ENCODE results near the gene UBXN11.

UBXN11 gene, protein sequence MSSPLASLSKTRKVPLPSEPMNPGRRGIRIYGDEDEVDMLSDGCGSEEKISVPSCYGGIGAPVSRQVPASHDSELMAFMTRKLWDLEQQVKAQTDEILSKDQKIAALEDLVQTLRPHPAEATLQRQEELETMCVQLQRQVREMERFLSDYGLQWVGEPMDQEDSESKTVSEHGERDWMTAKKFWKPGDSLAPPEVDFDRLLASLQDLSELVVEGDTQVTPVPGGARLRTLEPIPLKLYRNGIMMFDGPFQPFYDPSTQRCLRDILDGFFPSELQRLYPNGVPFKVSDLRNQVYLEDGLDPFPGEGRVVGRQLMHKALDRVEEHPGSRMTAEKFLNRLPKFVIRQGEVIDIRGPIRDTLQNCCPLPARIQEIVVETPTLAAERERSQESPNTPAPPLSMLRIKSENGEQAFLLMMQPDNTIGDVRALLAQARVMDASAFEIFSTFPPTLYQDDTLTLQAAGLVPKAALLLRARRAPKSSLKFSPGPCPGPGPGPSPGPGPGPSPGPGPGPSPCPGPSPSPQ
- 10.9 to 55.0 (median 50.2) reads per million in 3 experiments for total RNA-seq

DNA sequence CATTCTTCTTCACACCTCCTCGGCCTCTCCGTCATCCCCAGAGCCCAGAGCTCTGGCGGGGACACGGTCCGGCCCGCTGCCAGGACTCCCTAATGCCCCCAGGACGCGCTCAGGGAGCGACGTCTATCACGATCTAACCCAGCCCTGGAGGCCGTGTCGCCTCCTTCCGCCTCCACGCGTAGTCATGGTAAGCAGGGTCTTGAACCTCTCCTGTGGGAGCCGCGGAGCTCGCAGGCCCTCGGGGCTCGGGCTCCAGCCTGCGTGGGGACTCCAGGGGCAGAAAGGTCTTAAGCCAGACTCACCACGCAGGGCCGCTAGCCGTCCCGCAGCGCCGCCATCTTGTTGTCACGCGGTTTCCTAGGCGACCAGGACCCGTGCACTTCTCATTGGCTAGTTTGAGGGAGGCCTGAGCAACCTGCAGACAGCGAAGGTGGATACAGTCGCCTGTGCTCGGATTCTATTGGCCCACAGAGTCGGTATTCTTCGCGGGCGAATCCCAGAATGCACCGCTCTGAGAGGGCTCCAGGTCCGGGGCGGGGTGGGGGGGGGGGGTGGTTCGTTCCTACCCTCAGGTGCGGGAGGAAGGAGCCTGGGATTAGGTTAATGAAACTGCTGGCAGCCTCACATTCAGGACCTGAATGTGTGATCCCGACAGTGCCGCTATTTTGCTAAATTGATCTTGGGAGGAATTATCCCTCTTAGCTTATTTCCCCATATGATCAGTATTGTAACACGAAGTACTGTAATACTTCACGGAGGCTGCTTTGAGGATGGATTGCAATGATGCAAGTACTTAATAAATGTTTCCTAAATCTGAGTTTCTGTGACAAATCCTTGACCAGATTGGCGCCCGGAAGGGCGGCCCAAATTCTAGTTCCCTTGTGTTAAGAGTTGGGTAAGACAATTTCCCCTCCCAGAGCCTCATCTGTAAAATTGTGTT lies at the start of gene UBXN11:
Gene UBXN11 (minus strand): TSS at position 347 of the 940 bp plus-strand sequence. CDS start 3,753 bp downstream, outside the sequence.
- DNase-seq: peak; percentile 93

DNA sequence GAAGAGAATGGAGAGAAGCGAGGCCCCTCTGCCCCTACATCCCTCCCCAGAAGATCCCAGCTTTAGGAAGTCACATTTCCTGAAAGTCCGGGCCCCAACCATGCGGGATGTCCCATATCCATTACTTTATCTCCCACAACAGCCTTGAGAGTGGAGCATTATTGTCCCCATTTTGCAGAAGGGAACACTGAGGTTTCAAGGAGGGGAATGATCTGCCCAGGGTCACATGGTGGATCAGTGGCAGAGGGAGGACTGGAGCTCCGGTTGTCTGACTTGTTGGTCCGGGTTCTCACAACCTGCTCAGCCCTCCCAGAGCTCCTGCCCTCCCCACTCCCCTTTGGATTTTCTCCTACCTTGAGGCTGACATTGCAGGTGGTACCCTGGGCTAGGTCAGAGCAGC lies 49.7 kb upstream of the UBXN11 start:
- no peak for DNase-seq

DNA sequence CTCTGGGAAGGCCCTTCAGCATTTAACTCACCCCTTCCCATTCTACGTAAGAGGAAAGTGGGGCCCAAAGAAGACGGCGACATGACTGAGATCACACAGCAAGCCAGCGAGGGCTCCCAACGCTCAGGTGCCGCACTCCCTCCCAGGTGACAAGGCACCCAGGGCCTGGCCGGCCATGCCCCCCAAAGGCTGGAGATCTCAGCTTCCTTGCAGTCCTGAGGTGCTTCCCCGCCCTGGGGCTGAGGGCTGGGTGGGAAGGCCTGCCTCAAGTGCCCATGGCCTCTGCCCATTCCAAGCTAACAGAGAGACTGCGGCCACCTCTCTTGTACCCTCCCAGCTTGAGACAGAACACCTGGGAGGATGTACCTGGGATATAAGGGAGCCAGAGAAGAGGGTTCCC lies 48.5 kb upstream of the UBXN11 start:
- no peak for DNase-seq

DNA sequence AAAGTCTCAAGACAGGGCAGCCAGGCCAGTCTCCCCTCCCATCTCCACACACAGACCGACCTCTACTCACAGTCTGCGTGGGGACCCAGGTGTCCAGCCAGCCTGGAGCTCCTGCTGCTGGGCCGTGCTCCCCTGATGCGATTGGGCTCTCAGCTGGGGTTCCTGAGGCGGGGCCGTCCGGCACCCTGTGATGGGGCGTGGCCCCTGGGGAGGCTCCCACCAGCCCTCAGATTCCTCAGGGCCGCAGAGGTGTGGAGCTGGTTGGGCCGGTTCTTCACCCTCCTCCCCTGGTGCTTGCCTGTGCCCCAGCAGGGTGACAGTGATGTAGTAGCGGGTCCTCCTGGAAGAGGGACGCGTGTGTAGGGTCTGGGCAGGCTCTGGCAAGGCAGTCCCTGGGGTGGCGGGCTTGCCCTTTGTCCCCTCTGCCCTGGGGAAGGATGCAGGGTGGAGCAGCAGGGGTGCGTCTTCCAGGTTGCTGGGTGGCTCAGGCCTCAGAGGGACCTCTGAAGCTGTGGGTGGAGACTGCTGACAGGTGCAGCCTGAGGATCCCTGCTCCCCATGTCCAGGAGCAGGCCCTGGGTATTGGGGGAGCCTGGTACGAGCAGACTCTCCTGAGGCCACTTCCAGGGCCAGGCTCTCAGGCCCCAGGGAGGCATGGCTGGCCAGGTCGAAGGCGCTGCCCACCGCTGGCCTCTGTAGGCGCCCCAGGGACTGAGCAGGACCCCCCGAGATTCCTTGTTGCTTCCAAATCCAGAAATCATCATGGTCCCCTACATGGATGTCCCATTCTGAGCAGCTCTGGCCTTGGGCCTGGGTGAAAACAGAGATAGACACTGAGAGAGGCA lies 47.8 kb upstream of the UBXN11 start, which contains the start of gene CRYBG2:
Gene CRYBG2 (minus strand): TSS at position 155 of the 845 bp plus-strand sequence. CDS start 7,473 bp downstream, outside the sequence.
- DNase-seq: no peak

DNA sequence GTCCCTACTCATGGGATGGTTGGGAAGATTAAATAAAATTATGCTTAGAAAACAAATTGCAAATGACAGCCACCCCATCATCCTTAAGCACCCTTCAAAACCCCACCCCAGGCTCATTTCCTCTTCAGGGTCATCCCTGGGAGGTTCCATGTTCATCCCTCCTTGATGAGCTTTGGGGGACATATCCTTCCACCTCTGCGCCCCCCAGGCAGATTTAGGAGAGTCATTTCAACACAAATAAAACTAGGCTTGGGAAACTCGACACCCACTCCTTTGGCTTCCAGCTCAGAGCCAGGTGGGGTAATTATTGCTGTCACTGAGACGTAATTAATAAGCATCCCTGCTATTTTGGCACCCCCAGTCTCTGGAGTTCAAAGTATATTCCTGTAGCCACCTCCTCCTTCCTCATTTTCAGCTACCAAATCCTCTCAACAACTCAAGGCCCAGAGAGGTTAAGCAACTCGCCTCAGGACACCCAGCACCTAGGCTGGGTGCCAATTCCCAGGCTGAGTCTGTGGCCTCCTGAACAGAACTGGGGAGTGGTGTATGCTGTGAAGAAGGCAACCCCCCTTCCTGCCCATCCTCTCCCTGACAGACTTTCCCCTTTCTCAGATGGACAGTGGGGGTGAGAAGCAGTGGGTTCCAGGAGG lies 46.9 kb upstream of the UBXN11 start:
- no peak for DNase-seq

DNA sequence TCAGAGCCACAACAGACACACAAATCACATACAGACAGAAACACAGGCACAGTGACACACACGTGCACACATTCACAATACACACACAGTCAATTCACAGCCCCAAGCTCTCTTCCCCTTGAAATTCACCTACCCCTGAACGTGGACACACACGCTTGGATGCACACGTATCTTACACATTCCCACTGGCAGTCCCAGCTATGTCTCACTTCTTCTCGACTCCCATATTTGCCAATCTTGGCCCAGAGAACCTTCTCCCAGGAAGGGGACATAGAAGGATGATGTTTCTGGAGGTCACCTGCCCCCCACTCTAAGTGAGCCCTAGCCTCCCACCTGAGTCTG lies 45.9 kb upstream of the UBXN11 start:
- DNase-seq: no peak

DNA sequence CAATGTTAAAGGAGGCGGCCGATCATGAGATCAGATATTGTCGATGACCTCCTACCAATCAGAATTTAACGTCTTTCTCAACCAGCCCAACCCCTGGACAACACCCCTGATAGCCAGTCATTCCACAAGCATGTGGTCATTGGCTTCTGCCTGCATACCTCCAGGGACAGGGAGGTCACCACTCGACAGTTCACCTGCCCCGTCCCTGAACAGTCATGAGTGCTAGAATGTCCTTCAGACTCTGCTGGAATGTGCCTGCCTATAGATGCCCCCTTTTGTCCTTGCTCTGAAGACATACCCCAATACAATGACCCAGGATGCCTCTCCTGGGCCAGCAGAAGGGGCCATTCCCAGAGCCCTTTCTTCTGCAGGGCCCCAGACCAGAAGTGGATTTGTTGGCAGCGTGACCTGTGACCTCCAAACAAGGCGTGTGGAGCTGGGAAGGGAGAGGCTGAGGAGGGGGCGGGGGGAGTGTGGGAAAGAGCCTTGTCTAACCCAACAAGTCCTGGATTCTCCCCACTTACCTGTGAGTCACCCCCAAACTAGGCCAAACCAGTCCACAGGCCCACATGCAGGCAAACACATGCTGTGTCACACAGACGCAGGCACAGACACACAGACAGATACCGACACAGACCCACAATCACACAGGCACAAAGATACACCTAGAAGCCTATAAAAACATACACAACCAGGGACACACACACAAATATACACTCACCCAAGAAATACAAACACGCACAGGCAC lies 45.3 kb upstream of the UBXN11 start:
- DNase-seq: no peak

DNA sequence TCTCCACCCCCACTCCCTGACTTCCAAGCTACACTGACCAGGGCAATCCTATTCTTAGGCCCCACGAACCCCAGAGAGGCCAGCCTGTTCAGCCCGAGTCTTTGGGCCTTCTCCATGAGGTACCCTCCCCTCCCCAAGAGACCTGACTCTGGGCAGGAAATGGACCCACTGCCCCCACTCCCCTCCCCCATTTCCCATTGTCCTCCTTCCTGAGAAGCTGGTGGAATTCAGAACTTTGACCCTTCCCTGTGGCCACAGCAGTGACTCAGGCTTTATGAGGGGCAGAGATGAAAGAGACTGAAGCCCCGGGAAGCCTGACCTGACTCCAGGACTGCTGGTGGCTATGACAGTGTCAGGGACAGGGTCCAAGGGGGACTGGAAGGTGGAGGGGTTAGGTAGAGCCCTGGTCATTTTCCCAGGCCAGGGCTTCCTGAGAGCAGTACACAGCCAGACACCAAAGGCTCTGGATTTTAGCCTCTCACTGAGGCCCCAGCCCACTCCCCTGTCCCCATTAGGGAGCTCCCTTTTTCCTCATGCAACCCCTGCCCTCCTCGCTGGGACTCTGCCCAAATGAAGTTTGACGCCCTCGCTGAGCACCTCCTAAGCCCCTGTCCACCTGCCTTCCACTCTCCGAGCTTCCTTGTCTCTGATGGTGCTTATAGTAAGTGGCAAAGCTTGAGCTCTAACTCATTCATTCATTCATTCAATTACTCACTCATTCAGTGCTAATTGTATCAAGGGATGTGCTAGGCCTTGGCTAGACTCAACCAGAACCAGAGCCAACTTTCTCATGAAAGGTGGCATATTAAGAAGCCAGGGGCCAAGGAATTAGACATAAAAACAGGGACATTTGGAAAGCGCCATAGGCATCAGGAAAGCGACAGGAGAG lies 44.5 kb upstream of the UBXN11 start:
- DNase-seq: no peak

DNA sequence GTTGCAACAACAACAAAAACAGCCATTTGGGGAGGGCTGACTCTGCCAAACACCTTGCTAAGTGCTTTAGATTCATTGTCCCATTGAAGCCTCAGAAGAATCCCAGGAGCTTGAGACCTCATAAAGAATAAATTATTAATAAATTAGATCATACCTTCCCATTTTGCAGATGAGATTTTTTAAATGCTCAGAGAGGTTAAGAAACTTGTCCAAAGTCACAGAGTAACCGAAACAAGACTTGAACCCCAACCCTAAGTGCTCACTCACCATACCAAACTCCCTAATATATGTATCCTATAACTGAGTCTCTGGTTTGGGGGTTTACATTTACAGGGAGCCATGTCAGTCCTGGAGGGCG lies 43.9 kb upstream of the UBXN11 start:
- DNase-seq: no peak

DNA sequence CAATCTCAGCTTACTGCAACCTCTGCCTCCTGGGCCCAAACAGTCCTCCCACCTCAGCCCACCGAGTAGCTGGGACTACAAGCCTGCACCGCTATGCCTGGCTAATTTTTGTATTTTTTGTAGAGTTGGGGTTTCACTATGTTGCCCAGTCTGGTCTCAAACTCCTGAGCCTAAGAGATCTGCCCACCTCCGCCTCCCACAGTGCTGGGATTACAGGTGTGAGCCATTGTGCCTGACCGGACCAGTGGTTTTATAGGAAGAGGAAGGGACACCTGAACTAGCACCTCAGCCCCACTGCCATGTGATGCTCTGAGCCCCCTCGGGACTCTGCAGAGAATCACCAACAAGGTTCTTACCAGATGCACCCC lies 43.4 kb upstream of the UBXN11 start:
- no peak for DNase-seq

DNA sequence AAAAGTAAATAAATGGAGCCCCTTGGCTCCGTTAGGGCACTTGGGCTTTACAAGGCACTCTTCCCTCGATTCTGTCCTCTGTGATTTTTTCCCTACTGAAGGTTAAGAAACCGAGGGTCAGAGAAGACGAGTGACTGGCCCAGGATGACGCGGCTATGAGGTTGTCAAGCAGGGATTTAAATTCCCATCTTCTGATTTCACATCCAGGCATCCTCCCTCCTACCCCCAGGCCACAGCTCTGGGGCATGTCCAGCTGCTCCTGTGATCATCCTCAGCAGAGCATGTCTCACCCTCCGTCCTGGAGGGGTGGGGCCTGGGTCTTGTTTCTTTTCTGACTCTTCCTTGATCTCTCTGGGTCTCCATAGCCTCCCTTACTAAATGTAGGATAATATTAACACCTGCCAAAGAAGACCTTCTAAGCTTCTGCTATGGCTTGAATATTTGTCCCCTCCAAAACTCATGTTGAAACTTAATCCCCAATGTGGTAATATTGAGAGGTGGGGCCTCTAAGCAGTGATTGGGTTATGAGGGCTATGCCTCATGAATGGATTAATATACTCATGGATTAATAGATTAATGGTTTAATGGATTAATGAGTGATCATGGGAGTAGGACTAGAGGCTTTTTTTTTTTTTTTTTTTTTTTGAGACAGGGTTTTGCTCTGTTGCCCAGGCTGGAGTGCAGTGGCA lies 42.9 kb upstream of the UBXN11 start:
- no peak for DNase-seq

DNA sequence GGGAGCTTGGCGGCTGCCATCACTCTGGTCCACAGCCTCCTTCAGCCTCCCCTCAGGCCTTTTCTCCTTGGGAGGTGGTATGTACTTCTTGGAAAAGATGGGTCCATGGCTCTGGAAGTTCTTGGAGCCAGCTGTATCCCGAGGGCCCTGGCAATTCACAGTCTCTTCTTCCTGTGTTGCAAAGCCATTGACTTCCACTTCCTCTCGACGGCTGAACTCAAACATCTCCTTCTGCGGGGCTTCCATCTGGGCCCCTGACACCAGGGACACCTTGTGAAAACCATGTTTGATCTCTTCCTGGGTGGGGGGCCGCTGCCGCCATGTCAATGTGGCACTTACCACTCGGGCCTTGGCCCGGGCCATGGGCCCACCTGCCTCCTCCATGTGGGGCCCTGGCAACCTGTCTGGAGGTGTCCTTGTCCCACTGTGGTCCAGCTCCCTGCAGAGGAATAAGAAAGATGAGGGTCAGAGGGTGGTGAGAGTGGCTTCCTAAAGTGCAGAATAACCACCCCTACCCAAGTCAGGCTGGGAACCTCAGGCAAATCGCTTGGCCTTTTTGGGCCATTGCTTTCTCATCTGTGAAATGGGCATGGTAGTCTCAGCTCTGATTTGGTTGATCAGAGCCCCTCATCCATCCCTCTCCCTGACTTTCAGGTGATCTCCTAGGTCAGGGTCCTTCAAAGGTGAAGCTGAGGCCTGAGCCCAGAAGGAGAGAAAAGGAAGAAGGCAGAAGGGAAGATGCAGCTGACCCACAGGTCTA lies 40.0 kb upstream of the UBXN11 start:
- DNase-seq: no peak

DNA sequence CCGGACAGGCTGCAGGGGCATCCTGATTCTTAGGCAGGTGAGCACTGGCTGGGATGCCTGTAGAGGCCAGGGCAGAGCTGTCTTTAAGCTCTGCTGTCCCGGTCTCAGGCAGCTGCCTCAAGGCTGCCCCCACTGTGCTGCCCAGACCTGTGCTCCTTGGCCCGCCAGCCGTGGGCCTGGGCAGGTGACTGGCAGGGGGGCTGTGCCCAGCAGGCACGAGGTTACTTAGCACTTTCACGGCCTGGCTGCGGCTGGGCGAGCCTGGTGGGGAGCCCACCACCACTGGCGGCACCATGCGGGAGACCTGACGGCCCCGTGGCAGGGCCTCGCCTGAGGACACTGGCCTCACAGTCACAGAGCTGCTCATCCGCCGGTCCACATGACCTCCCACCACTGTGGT lies 39.3 kb upstream of the UBXN11 start:
- no peak for DNase-seq

DNA sequence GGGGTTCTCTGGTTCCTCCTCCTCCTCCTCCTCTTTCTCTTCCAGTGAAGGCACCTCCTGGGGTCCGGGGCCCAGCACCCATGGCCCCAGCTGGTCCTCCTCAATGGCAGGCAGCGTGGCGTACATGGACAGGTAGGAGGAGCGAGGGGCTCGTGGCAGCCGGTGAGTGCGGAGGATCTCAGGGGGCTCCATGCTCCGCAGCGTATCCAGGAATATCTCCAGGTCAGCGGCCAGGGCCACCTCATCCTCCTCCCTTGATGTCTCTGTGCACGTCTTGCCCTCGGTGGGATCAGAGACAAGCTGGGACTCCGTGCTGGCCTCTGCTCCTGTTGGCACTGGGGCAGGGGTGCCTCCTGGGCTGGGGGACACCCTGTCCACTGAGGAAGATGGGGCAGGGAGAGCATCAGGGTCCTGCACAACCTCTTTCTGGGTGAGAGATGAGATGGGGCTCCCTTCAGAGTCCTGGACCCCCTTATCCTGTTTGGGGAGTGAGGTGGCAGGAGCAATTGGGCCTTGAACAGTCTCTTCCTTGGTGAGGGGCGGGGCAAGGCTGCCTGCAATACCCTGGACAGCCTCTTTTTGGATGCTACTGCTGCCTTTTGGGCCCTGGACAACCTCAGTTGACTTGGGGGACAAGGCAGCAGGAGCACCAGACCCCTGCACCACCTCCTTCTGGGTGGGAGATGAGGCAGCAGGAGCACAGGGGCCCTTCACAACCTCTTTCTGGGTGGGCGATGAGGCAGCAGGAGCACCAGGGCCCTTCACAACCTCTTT lies 37.9 kb upstream of the UBXN11 start:
- DNase-seq: no peak

DNA sequence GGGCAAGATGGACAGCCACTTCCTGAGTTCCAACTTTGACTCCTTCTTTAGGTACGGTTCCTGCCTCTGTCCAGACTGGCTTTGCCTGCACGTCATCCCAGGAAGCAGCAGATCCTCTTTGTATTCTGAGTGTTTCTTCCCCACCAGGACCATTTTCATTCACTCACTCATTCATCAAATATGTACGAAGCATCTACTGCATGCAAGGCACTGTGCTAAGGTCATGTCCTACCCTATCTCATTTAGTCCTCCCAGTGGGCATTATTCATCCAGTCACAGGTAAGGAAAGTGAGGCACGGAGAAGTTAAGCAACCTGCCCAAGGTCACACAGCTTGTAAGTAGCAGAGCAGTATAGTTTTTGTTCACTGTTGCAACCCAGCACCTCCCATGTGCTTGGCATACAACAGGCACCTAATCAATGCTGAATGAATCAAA lies 33.6 kb upstream of the UBXN11 start:
- DNase-seq: no peak

DNA sequence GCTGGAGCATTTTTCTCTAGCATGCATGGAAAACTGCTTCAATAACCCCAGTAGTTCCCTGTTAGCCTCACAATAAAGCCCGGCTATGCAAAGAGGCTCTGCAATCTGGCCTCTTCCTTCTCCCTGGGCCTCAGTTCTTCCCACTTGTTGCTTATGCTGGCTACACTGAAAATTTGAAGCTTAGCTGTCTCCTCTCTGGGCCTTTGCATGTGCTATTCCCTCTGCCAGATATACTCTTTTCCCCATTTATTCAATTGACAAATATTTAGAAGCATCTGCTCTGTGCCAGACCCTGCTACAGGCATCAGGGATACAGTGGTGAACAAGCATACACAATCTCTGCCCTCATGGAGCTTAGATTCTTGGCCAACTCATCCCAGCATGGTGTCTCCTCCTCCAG lies 32.2 kb upstream of the UBXN11 start:
- DNase-seq: no peak

DNA sequence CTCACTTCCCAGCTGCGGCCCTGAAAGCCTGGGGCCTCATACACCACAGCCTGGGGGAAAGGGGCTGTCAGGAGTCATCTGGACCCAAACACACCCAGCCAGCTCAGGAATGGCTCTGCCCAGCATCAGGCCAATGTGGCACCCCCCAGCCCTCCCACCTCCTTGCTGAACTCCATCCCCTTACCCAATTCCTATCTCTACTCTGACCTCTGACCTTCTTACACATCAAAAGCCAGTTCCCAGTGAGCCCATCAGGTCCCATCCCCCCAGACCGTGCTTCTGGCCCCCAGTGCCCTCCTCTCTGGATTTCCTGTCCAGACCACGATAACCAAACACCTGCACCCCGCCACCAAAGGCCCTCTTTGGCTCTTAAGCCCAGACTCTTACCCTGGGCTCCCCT lies 31.2 kb upstream of the UBXN11 start:
- no peak for DNase-seq

DNA sequence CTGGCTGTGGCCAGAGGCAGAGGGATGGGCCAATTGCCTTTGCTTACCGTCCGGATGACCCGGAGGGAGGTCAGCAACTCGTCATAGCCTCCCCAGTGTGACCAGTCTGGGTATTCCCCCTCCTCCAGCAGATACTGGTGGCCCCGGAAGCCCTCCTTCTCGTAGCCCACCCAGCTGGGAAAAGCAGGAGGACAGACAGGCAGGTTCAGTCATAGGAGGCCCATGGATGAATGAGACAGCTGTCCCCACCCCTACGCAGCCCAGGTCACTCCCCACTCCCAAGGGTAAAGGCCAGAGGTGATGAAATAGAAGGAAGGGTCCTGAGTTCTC lies 30.7 kb upstream of the UBXN11 start:
- DNase-seq: no peak
